Effector memory CD4-positive, alpha-beta T cell (primary cell): ENCODE data around the gene TBC1D3G.
"Not testable (repeated sequence)": the region's sequence is repeated elsewhere in the genome, so short reads cannot be mapped to it uniquely, and the experiment has no call there.

Source experiments
- DNase-seq, 3 donors: peaks; one replicate each; pipeline ENCODE4 v3.0.0-alpha.2; 2020
- H3K27ac ChIP-seq: 2 replicates; pipeline ENCODE4 v1.7.0; 2013; ENCODE audit warnings: mild to moderate bottlenecking, low read length, moderate library complexity; ENCODE audit not compliant: insufficient read depth, poor library complexity, severe bottlenecking
- H3K27me3 ChIP-seq: replicated peaks from 2 replicates; pipeline ENCODE4 v1.7.0; 2013; ENCODE audit warnings: mild to moderate bottlenecking, low read length; ENCODE audit not compliant: insufficient read depth, control insufficient read depth, poor library complexity, severe bottlenecking
- H3K36me3 ChIP-seq: 2 replicates; pipeline ENCODE4 v1.7.0; 2013; ENCODE audit warnings: mild to moderate bottlenecking, low read length, moderate library complexity; ENCODE audit not compliant: control insufficient read depth, insufficient read depth
- H3K4me1 ChIP-seq: 2 replicates; pipeline ENCODE4 v1.7.0; 2013; ENCODE audit warnings: low read length, mild to moderate bottlenecking; ENCODE audit not compliant: control insufficient read depth, insufficient read depth, poor library complexity, severe bottlenecking
- H3K4me3 ChIP-seq: 2 replicates; pipeline ENCODE4 v1.7.0; 2013; ENCODE audit warnings: low read length, low read depth, mild to moderate bottlenecking; ENCODE audit not compliant: insufficient read depth, poor library complexity, severe bottlenecking
- H3K9me3 ChIP-seq: 2 replicates; pipeline ENCODE4 v1.7.0; 2013; ENCODE audit warnings: mild to moderate bottlenecking, low read length, moderate library complexity; ENCODE audit not compliant: control insufficient read depth
- total RNA-seq, 3 donors: gene quantifications; one replicate each; lab custom pipeline; 2026; lab: John Stamatoyannopoulos, UW

Gene TBC1D3G
- total RNA-seq: 0 reads per million in 3 donors

GRCh38 chr17:36323584-36323983 lies at the start of gene TBC1D3G:
Gene TBC1D3G (plus strand): TSS chr17:36323884. CDS start chr17:36325412, 1,528 bp downstream.
- H3K36me3 ChIP-seq, H3K27ac ChIP-seq, H3K9me3 ChIP-seq, H3K27me3 ChIP-seq, H3K4me1 ChIP-seq, DNase-seq, H3K4me3 ChIP-seq: not testable (repeated sequence)

DNA sequence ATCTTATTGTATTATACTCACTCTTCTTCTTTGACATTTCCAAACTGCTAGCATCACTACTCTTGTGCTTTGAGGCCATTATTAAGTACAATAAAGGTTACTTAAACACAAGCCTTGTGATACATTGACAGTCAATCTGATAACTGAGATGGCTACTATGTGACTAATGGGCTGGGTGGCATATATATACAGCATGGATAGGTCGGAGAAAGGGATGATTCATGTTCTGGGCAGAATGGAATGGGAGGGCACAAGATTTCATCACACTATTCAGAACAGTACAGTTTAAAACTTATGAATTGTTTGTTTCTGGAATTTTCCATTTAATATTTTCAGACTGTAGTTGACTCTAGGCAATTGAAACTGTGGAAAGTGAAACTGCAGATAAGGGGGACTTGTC lies 40.4 kb upstream of the TBC1D3G start:
- DNase-seq, H3K36me3 ChIP-seq, H3K27me3 ChIP-seq, H3K4me1 ChIP-seq, H3K9me3 ChIP-seq, H3K27ac ChIP-seq, H3K4me3 ChIP-seq: not testable (repeated sequence)

DNA sequence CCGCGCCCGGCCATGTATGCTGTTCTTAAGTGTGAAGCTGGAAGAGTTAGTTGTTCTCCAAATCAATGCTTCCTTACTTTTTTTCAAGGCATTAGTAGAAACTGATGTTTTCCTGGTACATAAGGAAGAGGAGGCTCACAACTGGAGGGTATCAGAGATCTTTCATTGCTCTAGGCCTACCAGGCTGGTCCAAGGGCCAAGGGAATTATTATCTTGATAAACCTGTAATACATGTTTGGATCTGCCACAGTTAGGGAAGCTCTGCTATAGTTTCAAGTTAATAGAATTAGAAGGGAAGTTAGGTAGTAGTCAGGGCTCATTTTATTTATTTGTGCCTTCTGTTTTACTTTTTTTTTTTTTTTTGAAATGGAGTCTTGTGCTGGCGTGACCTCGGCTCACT lies 39.5 kb upstream of the TBC1D3G start:
- H3K27ac ChIP-seq, H3K4me1 ChIP-seq, DNase-seq, H3K27me3 ChIP-seq, H3K36me3 ChIP-seq, H3K9me3 ChIP-seq, H3K4me3 ChIP-seq: not testable (repeated sequence)

GRCh38 chr17:36289965-36290612 lies 33.6 kb upstream of the TBC1D3G start:
- not testable (repeated sequence) for H3K4me1 ChIP-seq, DNase-seq, H3K27ac ChIP-seq, H3K4me3 ChIP-seq, H3K27me3 ChIP-seq, H3K9me3 ChIP-seq, H3K36me3 ChIP-seq

GRCh38 chr17:36295161-36295560 lies 28.5 kb upstream of the TBC1D3G start:
- not testable (repeated sequence) for H3K27me3 ChIP-seq, DNase-seq, H3K27ac ChIP-seq, H3K4me3 ChIP-seq, H3K36me3 ChIP-seq, H3K9me3 ChIP-seq, H3K4me1 ChIP-seq

GRCh38 chr17:36315736-36316135 lies 7.9 kb upstream of the TBC1D3G start:
- H3K36me3 ChIP-seq, H3K27ac ChIP-seq, DNase-seq, H3K27me3 ChIP-seq, H3K4me1 ChIP-seq, H3K9me3 ChIP-seq, H3K4me3 ChIP-seq: not testable (repeated sequence)

DNA sequence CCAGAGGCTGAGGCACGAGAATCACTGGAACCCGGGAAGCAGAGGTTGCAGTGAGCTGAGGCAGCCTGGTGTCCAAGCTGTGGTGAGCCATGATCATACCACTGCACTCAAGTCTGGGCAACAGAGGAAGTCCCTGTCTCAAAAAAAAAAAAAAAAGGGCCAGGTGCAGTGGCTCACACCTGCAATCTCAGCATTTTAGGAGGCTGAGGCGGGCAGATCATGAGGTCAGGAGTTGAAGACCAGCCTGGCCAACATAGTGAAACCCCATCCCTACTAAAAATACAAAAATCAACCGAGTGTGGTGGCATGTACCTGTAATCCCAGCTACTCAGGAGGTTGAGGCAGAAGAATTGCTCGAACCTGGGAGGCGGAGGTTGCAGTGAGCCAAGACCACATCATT lies 38.8 kb downstream of the TBC1D3G start:
- not testable (repeated sequence) for H3K4me1 ChIP-seq, H3K27ac ChIP-seq, H3K4me3 ChIP-seq, H3K36me3 ChIP-seq, H3K27me3 ChIP-seq, H3K9me3 ChIP-seq, DNase-seq

- not testable (repeated sequence) for H3K4me1 ChIP-seq, H3K27ac ChIP-seq, H3K36me3 ChIP-seq, H3K27me3 ChIP-seq, H3K4me3 ChIP-seq, DNase-seq, H3K9me3 ChIP-seq
Observed at GRCh38 chr17:36375938-36376337, 52.3 kb downstream of the TBC1D3G start.
